HG02973 (cell line): Measurements from ENCODE around the gene ZNF469.

Source experiments
- ATAC-seq: cut with Tn5 transposase; IDR thresholded peaks from one replicate; pipeline ENCODE4 v1.9.1; 2021; ENCODE audit warnings: moderate library complexity; ENCODE audit not compliant: unreplicated experiment

Gene ZNF469

DNA sequence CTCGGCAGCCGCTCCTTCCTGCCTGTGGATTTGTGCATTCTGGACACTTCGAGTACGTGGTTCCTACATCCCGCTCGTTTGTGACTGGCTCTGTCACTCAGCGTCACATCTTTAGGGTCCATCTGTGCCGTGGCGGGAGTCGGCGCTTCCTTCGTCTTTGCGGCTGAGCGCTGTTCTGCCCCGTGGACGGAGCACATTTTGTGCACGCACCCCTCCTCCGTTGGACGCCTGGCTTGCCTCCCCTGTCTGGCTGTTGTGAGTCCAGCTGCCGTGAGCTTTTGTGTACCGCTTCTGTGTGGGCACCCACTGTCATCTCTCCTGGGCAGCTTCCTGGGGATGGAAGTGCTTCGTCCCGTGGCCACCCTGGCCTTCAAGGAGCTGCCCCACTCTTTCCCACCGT lies 6.4 kb downstream of the ZNF469 start:
- no peak for ATAC-seq

GRCh38 chr16:88389621-88390160 lies 6.9 kb downstream of the ZNF469 start:
- no peak for ATAC-seq

- ATAC-seq = no peak
Observed at GRCh38 chr16:88390265-88390664, 7.5 kb downstream of the ZNF469 start.

DNA sequence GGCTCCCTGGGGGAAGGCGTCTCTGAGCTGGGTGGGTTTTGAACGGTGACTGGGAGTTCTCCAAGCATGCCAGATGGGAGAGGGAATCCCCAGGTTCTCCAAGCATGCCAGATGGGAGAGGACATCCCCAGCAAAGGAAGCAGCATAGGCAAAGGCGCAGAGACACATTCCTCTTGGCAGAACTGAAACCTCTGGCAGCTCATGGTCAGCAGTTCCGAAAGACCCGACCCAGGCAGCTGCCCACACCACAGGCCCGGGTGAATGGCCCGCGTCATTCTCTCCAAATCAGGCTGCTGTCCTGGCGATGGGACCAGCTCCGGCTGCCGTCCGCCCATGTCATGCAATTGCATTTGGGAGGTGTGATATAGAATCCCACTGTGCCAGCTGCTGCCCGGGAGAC lies 8.0 kb downstream of the ZNF469 start:
- no peak for ATAC-seq

DNA sequence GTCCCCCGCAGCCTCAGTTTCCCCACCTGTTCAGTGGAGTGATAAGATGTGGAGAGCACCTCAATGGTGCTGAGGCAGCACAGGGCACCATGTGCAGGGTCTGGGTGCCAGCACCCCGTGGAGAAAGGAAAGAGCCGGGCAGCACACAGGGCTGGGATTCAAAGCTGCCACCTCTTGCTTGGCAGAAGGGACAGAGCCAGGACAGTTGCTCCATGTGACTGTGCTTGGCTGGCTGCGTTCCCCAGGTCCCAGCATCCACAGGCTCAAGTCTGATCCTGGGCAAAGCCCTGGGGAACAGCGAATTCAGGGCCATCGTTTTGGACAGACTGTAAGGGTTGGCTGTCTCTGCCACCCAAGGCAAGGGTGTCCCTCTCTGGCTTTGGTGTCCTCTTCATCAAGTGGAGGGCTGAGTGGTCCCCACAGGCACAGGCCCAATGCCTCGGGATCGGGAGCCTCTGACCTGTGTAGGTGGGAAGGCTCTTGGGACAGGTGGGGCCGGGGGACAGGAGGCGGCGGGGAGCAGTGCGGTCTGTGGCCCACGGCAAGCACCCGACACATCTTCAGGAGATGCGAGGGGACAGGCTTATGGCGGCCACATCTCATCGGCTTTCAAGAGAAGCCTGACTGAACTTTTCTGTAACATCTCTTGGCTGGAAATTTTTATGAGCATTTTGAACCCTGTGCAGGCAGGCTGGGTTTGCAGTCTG lies 8.5 kb downstream of the ZNF469 start:
- no peak for ATAC-seq

- ATAC-seq = no peak
Observed at GRCh38 chr16:88392111-88392510, 9.4 kb downstream of the ZNF469 start.

DNA sequence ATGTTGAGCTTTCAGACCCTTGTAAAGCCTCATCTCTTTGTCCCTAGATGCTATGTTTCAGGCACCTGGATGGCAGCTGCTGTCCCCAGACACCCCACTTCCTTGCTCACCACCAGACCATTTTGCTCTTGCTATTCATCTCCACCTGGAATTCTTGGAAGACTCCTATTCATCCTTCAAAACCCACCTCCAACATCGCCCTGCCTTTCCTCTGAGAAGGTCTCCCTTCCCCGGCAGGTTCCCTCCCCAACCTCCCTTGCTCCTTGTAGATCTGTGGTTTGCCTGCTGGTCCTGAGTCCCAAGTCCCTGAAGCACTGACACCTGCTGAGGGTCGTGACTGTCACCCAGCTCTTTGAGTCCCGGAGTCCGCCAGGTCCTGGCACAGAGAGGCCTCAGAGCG lies 9.9 kb downstream of the ZNF469 start:
- no peak for ATAC-seq

DNA sequence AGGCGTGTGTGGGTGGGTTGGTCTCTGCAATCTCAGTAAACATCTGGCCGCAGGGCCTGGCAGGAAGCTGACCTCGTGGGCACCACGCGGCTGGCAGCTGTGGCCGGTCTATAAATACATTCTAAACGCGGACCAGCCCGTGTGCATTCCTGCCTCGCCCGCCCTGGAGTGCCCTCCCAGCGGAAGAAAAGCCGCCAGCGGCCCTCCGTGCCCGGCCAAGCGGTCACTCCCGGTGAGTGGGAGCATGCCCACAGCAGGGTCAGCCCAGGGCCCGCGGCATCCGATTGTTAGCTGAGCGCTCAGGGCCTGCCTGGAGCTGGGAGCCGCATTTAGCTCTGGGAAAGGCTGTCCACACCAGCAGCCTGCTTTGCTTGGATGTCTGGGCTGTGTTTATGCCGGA lies 10.3 kb downstream of the ZNF469 start:
- no peak for ATAC-seq

DNA sequence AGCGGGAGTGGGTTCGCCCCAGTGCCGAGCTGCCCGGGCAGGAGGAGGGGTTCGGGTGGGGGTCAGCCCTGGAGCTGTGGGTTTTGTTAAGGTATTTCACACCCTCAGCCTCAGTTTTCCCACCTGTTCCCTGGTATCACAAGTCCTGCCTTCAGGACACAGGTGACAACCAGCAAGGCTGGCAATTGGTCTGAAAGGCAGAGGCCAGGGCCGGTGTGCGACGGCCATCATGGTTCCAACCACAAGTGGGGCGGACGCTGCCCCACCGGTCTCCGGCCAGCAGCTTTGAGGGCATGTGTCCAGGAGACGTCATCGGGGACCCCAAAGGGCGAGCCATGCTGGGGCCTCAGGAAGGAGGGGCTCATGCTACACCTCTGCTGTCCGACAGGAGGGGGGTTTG lies 10.8 kb downstream of the ZNF469 start:
- ATAC-seq = no peak

DNA sequence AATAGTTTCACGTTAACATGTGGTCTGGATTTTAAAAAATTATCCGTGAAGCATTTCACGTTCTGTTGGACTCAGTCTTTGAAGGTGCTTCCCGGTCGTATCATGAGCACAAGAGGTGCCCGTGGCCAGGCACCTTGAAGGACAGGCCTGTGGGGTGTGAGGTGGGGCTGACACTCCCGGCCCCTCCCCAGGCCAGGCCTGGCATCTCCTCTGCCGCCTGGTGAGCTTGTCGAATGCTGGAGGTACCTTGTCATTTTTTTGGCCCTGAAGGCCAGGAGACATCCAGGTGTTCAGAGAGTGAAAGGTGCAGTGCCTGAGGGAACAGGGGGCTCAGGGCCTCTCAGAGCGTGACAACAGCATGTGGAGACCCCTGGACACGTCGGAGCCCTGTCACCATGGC lies 11.7 kb downstream of the ZNF469 start:
- no peak for ATAC-seq

DNA sequence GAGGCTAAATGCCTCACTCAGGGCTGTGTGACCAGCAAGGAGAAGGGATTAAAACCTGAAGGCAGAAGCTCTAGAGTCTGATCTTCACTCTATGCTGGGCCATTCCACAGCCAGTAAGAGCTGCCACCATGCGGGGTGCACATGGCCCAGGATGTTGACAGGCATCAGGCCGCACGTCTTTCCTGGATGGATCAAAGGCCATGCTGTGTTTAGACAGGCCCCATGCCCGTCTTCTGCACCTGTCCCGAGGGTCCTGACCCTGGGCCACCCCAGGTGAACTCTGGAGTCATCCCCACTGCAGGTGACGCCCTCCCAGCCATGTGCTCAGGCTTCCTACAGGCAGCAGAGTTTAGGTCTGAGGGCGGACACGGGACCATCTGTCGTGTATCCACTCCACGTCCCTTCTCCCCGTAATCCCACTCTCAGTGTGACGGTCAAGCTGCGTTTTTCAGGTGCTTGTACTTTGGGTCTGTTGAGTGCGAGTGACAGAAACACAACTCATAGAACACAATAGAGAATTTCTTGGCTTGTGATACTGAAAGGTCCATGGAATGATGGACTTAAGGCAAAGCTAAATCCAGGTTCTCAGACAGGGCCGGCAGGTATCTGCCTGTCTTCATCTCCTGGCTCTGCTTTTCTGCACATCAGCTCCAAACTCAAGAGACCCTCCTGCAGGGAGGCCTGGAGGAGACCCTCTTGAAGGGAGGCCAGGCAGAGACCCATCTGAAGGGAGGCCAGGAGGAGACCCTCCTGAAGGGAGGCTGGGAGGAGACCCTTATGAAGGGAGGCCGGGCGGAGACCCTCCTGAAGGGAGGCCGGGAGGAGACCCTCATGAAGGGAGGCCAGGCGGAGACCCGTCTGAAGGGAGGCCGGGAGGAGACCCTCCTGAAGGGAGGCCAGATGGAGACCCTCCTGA lies 13.2 kb downstream of the ZNF469 start:
- no peak for ATAC-seq

GRCh38 chr16:88398170-88398873 lies 15.6 kb downstream of the ZNF469 start:
- ATAC-seq = no peak

DNA sequence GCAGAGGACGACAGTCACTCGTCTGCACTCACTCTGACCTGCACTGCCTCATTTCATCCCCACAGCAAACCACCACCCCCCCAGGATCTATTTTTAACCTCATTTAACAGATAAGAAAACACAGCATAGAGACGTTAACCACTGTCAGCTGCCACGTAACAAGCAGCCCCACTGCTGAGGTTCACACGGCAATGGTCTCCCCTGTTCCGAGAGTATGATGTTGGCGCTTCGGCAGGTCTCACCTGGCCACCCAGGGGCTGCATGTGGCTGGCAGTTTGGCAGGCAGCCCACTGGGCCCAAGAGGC lies 16.1 kb downstream of the ZNF469 start:
- ATAC-seq = no peak

GRCh38 chr16:88400186-88400585 lies 17.4 kb downstream of the ZNF469 start:
- ATAC-seq = no peak

GRCh38 chr16:88401604-88402246 lies 19.0 kb downstream of the ZNF469 start:
- no peak for ATAC-seq

DNA sequence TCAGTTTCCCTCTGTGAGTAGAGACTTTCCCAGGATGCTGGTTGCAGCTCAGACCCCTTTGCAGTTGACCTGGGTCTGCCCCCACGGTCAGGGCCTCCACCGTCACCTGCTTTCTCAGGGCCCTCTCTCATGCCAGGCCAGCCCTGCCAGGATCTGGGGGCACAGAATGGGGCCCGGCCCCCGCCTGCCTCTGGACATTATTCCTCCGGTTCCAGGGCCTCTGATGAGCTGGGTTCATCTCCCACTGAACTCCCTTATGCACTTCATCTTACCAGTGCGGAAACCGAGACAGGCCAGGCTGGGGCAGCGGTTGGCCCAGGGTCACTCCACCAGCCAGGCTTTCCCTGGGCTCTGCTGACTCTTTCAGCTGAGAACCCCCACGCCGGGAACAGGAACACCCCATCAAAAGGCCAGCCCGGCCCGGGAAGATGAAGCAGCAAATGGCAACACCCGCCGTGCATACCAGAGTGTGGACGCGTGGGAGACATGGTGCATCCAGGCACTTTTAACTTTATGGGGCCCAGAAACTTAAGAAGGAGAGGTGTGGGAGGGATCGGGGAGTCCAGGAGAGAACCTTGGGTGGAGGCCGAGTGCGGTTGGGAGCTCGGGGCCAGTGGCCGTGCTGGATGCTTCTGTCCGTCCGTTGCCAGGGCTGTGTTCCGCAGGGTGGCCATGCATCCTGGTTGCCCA lies 19.9 kb downstream of the ZNF469 start:
- no peak for ATAC-seq

- no peak for ATAC-seq
Observed at GRCh38 chr16:88403794-88404581, 21.2 kb downstream of the ZNF469 start.

DNA sequence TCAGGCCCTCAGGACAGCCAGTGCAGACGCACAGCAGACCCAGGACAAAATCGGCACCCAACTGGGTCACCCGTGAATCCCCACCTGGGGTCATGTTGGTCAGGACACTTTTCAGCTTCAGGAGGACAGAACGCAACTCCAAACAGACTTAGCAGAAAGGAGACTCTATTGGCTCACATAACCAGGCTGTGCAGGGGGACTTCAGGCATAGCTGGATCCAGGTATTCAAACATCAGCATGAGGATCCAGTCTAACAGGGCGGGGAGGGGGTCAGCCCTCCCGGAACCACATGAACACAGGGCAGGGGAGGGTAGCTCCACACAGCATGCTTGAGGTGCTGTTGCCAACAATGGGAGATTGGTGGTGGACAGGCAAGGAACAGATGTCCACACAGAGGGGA lies 22.0 kb downstream of the ZNF469 start:
- no peak for ATAC-seq

DNA sequence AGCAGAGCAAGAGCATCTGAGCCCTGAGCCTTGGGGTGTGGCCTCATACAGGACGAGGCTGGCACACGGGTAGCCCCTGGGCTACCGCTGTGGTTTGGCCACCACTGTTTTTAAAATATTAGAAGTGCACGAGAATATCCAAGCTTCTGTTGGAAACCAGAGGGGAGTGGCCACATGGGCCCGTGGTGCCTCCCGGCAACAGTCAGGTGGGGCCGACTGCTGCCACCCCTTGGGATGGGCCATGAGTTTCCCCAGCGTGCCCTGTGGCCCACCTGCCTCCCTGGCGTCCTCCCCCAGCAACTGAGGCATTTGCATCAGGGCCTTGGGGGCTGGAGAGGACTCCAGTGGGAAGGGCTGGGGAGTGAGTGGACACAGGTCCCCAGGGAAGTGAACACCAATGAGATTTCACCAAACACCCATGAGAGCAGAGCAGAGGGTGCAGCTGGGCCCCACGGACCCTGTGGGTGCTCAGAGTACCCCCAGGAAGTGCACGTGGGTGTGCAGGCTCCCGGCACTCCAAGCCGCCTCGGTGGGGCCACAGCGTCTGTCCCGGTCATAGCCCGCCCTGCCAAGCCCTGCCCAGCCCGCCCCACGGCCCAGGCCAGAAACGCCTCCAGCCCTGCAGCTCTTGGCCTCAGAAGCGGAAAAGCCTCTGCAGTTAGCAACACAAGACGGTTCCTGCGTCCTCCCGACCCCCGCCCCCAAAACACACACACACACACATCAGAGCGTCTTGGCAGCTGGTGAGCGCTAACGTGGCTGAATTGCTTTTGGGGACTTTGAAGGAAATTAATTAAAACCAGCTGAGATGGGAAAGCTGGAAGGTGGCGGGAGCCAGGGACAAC lies 22.7 kb downstream of the ZNF469 start:
- ATAC-seq = no peak
